Medulla oblongata (tissue), 1 donor: ENCODE measurements around the gene TREH.
"Not testable (repeated sequence)": the region's sequence is repeated elsewhere in the genome, so short reads cannot be mapped to it uniquely, and the experiment has no call there.

ENCODE experiments used
- DNase-seq: peaks from one replicate; pipeline ENCODE4 v3.0.0-alpha.2; 2015; ENCODE audit errors: extremely low spot score

The TREH gene, protein sequence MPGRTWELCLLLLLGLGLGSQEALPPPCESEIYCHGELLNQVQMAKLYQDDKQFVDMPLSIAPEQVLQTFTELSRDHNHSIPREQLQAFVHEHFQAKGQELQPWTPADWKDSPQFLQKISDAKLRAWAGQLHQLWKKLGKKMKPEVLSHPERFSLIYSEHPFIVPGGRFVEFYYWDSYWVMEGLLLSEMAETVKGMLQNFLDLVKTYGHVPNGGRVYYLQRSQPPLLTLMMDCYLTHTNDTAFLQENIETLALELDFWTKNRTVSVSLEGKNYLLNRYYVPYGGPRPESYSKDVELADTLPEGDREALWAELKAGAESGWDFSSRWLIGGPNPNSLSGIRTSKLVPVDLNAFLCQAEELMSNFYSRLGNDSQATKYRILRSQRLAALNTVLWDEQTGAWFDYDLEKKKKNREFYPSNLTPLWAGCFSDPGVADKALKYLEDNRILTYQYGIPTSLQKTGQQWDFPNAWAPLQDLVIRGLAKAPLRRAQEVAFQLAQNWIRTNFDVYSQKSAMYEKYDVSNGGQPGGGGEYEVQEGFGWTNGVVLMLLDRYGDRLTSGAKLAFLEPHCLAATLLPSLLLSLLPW

GRCh38 chr11:118679483-118679882, at the start of gene TREH:
Gene TREH (minus strand): TSS chr11:118679650. CDS start chr11:118679627, 23 bp downstream.
- DNase-seq, result no peak

- not testable (repeated sequence) for DNase-seq
Measured at GRCh38 chr11:118728112-118728511, 48.7 kb upstream of the TREH start.

DNA sequence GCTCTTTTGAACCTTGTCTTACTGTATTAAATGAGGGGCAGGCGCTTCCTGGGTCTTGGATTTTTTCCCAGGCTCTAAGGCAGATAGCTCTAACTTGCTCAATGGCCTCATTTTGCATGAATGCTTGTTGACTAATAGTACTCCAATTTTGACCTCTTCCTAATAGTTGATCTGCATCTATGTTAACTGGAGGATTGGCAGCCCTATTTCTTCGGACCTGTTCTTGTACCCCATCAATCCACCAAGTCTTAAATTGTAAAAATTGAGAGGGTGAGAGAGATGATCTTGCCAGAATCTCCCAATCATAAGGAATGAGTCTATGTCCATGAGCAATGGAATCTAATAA, 48.2 kb upstream of the TREH start:
- not testable (repeated sequence) for DNase-seq

GRCh38 chr11:118727001-118727720, 47.7 kb upstream of the TREH start:
- not testable (repeated sequence) for DNase-seq

DNA sequence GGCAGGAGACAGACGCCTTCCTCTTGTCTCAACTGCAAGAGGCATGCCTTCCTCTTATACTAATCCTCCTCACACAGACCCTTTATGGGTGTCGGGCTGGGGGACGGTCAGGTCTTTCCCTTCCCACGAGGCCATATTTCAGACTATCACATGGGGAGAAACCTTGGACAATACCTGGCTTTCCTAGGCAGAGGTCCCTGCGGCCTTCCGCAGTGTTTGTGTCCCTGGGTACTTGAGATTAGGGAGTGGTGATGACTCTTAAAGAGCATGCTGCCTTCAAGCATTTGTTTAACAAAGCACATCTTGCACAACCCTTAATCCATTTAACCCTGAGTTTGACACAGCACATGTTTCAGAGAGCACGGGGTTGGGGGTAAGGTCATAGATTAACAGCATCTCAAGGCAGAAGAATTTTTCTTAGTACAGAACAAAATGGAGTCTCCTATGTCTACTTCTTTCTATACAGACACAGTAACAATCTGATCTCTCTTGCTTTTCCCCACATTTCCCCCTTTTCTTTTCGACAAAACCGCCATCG, 42.1 kb upstream of the TREH start:
- not testable (repeated sequence) for DNase-seq

DNA sequence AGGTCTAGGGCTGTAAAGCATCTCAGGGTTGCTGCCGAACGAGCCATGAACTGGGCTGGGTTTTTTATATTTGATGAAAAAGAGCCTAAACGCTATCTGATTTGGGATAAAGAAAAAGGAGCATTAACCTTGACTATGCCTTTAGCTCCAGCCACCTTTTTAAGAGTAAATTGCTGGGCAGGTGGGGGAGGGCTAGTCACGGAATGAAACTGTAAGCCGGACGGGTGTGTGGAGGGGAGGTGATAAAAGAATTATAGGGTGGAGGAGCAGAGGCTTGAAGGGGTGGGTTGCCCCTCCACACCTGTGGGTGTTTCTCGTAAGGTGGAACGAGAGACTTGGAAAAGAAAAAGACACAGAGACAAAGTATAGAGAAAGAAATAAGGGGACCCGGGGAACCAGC, 41.3 kb upstream of the TREH start:
- not testable (repeated sequence) for DNase-seq

DNA sequence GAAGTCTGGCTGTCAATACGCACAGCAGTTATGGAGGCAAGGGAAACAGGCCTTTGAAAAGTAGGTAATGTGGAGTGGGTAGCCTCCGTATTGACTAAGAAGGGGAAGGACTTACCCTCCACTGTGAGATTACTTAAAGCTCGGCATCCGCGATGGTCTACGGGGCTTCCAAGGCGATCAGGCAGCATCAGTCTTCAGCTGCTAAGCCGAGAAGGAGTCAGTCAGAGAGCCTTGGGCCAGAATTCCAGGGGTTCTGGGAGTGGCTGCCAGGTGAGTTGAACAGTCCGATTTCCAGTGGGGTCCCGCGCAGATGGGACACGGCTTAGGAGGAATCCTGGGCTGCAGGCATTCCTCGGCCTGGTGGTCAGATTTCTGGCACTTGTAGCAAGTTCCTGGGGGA, 40.6 kb upstream of the TREH start:
- not testable (repeated sequence) for DNase-seq

- not testable (repeated sequence) for DNase-seq
Measured at GRCh38 chr11:118718562-118718961, 39.1 kb upstream of the TREH start.

DNA sequence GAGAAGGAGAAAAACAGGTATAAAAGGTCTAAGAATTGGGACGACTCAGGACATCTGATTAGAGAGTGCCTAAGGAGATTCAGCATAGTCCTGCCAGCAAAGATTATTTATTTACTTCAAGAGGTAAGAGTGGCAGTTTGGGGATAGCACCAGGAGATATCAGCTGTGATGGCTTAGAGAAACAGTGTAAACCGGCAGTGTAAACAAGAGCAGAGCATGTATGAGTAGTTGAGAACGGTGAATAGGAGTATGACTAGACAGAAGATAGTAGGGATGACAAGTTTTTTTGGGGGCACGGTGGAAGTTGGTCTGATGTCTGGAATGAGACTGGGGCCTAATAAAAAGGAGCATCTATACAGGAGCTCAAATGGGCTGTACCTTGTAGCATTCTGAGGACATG, 38.3 kb upstream of the TREH start:
- DNase-seq, result not testable (repeated sequence)

DNA sequence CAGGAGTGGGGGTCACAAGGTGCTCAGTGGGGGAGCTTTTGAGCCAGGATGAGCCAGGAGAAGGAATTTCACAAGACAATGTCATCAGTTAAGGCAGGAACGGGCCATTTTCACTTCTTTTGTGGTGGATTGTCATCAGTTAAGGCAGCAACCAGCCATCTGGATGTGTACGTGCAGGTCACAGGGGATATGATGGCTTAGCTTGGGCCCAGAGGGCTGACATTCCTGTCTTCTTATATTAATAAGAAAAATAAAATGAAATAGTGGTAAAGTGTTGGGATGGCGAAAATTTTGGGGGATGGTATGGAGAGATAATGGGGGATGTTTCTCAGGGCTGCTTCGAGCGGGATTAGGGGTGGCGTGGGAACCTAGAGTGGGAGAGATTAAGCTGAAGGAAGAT, 37.8 kb upstream of the TREH start:
- not testable (repeated sequence) for DNase-seq

GRCh38 chr11:118715837-118716260, 36.4 kb upstream of the TREH start:
- DNase-seq, result no peak

DNA sequence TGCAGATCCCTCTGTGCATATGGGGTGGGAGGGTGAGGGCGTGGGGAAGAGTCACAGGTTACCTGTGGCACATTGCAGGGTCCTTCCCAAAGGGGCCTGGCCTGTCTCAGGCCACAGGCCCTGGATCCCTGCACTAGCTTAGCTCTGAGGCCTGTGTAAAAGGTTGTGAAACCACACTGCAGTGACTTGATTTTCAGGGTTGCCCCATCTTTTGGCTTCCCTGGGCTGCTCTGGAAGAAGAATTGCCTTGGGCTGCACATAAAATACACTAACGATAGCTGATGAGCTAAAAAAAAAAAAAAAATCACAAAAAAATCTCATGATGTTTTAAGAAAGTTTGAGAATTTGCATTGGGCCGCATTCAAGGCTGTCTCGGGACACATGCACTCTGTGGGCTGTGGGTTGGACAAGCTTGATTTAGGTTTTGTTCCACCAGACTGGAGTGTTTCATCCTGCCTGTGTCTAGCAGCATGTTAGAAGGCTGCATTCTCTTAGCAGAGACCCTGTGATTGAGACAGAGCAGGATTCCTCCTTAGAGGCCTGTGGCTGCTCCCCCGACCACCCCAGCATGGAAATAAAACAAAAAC, 35.9 kb upstream of the TREH start:
- DNase-seq, result no peak

GRCh38 chr11:118714816-118715215, 35.4 kb upstream of the TREH start:
- DNase-seq, result no peak

DNA sequence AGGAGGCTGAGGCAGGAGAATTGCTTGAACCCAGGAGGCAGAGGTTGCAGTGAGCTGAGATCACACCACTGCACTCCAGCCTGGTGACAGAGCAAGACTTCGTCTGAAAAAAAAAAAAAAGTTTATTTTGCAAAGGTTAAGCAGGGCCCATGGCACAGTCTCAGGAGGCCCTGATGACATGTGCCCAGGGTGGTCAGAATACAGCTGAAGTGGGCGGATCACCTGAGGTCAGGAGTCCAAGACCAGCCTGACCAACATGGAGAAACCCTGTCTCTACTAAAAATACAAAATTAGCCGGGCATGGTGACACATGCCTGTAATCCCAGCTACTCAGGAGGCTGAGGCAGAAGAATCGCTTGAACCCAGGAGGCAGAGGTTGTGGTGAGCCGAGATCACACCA, 35.0 kb upstream of the TREH start:
- not testable (repeated sequence) for DNase-seq

DNA sequence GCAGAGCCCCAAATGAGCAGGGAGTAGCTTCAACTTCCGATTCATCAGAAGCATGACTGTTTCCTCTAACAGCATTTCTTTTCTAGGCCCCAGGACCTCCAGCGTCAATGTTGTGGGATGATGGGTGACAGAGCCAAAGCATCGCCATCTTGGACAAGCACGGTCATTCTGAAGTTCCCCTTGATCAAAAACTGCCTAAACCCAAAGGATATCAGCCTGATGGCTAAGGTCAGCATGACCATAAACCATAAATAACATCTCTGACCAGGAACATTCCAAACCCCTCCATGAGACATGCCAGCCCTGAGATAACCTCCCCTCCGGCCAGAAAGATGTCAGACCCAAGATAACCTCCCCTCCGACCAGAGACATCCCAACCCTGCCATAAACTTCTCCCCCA, 28.8 kb upstream of the TREH start:
- DNase-seq, result no peak

DNA sequence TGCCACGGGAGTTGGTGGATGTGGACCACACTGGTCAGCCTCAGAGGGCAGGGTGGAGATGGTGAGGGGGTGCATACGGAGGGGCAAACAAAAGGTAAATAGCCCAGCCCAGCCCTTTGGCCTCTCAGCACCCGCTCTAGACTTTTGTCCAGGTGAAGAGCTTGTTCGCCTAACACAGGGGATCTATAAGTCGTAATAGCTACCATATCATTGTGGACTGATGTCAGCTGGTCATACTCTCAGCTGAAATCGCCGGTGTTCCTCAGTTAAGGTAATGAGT, 27.0 kb upstream of the TREH start:
- no peak for DNase-seq

GRCh38 chr11:118705791-118706545, 26.5 kb upstream of the TREH start:
- peak; percentile 53 for DNase-seq

GRCh38 chr11:118705111-118705741, 25.8 kb upstream of the TREH start:
- DNase-seq, result peak; percentile 87

GRCh38 chr11:118703563-118704106, 24.2 kb upstream of the TREH start:
- DNase-seq, result peak; percentile 89

DNA sequence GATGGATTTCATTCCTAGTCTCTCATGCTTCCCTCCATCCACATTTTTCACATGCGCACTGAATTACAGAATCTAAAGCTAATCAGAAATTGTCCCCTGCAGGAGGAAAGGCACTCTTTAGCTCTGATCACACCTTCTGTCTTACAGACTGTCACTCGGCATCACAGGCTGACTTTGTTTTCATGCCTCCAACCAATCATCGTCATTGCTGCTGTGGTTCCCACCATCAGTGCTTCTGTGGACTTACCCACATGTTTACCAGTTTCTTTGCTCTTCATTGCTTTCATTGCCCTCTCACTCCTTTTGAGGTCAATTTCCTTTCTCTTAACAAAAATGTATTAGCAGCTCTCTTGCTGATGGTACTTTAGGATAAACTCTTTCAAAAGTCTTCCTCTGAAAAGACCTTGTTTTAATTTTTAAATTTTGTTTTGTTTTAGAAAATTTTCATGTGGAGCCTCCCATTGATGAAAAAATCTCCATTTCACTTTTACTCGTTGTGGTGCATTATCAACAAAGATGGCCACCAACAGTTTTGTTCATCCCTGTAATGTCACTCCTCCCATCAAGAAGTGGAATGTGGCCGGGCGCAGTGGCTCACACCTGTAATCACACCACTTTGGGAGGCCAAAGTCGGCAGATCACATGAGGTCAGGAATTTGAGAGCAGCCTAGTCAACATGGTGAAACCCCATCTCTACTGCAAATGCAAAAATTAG, 20.2 kb upstream of the TREH start:
- DNase-seq, result no peak
